Eye (tissue), 1 donor: ENCODE results near the gene COL17A1.

Experiments used
- DNase-seq: peaks from one replicate; pipeline ENCODE4 v3.0.0-alpha.2; 2015

Gene COL17A1

DNA sequence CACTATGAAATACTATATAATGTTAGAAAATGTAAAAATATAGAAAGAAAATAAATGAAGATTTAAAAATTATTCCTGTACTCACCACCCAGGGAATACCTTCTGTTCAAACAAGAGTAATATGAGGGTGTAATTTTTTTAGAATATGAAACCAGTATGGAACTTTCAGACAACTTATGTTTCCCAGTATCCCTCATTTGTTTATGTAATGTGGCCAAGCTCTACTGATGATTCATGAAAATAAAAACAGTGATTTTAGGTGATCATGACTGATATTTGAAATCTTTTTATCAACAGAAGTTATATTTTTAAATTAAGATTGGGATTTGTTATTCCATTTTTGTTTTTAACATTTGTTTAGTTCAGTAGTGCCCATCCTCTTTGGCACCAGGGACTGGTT is 100.0 kb downstream of the COL17A1 start:
- DNase-seq = no peak

DNA sequence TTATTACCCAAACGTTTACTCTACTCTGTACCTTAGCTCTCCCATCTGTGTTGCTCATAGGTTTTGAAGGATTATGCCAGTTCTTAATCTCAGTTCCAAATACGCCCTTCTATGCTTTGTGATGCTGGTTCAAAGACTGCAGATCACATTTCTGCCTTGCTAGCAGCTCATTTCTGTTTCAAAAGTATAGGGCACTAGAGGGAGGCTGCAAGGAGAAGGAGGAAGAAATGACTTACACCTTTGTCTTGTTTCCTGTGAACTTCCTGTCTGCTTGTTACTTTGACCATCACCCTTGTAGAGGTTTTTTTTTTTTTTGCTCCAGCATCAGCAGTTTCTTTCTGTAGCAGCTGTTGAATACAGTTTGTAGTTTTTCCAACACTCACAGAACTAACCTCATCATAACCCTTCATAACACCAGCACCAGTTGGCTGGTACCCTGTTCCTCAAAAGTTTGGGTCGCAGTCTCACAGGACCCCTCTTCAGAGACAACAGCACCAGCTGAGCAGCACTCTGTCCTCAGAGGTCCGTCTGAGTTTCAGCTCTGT is 102.2 kb downstream of the COL17A1 start:
- DNase-seq = no peak

DNA sequence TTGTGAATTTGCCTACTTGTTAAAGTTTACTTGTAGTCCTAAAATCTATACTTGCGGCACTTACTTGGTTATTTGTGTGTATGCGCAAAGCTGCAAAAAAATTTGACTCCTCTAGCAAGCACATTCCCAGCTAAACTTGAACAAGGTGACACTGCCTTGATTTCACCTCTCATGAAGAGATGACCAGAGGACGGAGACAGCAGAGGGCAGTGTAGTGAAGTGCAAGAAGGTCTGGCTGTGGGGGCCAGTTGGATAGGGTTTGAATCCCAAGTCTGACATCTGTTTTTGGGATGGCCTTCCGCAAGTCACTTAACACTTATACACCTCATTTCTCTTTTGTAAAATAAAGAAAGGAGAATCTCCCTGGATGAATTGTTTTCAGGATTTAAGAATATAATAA is 103.0 kb downstream of the COL17A1 start:
- DNase-seq = no peak
